GM10266 (cell line): ENCODE data around the gene DUSP16.

Source experiments
- DNase-seq: peaks from one replicate; pipeline ENCODE4 v3.0.0; 2012; ENCODE audit errors: extremely low spot score
- CTCF ChIP-seq: IDR thresholded peaks from 2 replicates; pipeline ENCODE4 v1.5.1; 2012; ENCODE audit warnings: mild to moderate bottlenecking, low read depth; ENCODE audit not compliant: control insufficient read depth, insufficient read depth; ENCODE audit errors: missing control alignments

DUSP16 gene

DNA sequence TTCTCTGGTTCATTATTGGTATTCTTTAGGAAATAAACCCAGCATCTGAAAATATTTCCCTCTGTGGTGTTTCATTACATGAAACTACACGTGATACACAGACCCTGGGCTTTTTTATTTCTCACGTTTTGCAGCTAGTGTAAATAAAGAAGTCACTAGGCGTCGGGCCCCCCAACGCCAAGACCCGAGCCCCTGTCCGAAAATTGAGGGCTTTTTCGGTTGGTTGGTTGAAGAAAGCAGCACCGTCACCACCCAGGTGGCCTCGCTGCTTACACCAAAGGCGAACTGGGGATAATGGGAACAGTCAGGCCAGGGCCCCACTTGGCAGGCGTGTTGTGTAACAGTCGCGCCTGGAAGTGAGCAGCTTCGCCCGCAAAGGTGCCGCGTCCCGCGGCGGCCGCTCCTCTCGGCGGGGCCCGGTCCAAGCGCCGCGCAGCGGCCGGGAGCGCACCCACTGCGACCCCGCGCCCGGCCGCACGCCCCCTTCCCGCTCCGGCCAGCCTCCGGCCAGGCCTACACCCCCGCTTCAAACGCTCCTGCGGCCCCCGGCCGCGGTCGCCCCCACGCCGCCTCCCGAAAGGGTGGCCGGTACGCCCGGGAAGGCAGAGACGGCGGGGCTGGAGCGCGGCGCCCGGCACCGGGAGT lies 1.2 kb downstream of the DUSP16 start:
- DNase-seq: peak; percentile 24
- peak; percentile 15 for TF ChIP-seq CTCF

DNA sequence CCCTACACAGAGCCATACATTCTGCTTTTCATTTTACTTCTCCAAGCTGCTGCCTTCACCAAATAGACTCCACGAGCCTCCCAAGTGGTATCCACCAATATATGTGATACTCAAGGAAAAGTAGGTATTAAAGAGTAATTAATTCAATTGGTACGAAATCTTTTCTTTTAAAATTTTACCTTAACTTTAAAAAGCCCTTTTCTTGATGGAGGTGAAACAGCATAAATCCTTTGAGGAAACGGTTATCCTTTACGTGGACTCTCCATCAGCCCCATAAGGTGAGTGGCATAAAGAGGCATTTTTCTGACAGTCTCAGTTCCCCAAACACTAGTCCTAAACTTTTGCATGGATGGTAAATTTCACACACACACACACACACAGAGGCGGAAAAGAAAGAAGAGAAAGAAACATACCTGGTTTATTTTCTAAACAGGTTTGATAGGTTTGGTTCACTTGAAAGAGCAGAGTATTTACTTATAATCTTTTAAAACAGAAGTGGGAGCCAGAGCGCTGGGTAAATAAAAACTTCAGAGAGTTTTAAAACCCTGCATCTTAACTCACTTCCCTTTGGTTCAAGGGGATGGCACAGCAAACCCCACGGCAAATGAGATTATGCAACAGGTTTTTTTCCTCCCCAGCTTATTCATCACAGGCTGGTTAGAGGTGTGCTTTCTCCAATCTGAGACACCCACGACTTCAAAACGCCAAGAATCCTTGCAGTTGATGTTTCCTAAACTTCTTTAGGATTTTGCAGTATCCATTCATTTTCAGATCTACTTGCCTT lies 1.9 kb downstream of the DUSP16 start:
- peak; percentile 68 for DNase-seq
- TF ChIP-seq CTCF: no peak

DNA sequence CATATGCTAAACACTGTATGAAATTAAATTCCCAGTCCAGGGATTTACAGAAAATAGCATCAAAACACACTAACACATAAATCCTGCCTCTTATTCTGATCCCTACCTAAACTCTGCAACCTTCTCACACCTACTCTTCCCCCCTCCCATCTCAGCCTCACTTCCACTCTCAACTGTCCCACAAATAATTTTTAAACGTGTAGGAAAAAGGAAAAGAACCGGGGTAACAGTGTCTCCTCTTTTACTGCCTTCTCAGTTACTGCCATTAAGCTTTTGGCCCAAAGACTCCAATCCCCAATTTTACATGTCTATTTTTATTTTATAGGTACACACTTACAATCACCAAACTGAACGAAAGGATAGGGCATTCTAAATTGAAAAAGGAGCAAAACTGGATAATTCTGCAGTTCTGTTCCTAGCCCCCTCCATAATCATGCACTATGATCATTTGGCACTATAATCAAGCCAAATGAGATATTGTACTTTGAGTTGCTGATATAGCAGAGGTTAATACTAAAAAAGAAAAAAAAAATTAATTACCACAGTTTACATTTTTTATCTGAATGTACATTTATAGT lies 2.9 kb downstream of the DUSP16 start:
- no peak for DNase-seq
- no peak for TF ChIP-seq CTCF

- no peak for DNase-seq
- no peak for TF ChIP-seq CTCF
Measured at GRCh38 chr12:12558291-12558690, 4.4 kb downstream of the DUSP16 start.

- no peak for DNase-seq
- no peak for TF ChIP-seq CTCF
Measured at GRCh38 chr12:12557733-12558132, 4.9 kb downstream of the DUSP16 start.

GRCh38 chr12:12555656-12556055 lies 7.0 kb downstream of the DUSP16 start:
- no peak for TF ChIP-seq CTCF
- DNase-seq: no peak
